TTC549 (cell line): ENCODE data around the gene HOMER3.

Source experiments
- FAIRE-seq: peaks from 2 replicates; lab custom pipeline; 2012; peaks lifted over from hg19 to GRCh38; lab: Jason Lieb, UNC

The HOMER3 gene

GRCh38 chr19:18900700-18901481, 40.1 kb downstream of the HOMER3 start:
- no peak for FAIRE-seq

DNA sequence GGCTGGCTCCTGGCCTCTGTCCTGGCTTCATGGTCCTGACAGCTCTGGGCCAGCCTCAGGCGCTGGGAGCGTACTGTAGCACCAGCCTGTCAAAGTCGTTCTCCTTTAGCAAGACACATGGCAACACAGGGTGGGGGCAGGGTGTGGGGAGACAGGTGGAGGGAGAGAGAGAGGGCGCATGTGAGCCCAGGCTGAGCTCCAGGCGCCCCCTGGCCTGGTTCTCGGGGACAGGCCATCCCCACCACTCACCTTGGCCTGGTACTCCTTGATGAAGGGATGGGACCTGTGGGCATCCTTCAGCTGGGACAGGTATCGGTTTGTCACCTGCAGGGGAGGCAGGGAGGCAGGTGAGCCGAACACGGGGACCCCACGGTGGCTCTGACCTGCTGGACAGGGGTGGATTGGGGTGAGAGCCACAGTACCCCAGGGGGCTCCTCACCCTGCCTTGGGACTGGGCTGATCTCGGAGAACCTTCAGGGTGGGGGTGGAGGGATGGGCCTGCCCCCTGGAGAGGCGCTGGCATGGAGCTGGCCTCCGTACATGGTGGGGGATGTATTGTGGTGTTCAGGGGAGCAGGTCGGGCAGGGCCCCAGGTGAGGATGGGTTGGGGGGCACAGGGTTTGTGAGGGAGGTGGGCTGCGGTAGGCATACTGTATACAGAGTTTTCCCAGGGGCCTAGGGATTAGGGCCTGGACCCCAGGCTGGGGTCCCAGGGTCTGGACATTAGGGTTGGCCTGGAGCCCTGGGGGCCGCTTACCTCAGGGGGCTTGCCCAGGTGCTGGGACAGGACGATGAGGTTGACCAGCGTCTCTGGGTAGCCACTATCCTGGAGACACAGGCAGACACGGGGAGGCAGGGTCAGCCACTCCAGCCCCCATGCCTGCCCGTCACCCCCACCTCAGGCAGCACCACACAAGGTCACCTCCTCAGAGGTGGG, 41.1 kb downstream of the HOMER3 start:
- no peak for FAIRE-seq

DNA sequence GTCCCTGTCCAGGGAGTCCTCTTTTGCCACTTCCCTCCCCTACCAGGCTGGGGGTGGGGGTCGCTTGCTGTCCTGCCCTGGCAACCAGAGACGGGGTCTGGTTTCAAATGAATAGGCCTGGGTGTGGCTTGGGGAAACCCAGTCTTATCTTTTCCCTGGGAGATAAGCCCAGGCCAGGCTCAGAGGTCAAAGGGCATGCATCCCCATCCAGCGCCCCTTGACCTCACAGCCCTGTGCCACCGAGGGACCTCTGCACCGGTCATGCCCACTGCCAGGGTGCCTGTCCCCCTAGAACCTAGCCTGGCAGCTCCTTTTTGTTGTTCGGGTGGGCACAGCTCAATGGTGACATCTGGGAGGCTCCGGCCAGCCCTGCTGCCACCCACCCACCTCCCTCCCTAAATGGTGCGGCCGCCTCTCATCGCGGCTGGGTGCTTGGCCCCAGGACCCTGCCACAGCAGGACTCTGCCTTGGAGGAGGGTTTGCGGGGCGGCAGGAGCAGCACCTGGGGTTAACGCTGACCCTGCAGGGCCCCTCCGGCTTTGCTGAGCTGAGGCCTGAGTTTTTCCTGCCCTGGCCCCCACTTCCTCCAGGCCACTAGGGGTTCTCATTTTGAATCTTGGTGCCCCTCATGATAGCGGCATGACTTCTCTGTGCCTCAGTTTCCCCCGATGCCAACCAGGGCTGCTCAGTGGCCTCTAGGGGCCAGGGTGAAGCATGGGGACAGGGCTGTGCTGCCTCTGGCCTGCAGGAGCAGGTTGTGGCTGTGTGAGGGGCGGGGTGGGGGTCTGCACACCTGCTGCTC, 42.2 kb downstream of the HOMER3 start:
- no peak for FAIRE-seq

DNA sequence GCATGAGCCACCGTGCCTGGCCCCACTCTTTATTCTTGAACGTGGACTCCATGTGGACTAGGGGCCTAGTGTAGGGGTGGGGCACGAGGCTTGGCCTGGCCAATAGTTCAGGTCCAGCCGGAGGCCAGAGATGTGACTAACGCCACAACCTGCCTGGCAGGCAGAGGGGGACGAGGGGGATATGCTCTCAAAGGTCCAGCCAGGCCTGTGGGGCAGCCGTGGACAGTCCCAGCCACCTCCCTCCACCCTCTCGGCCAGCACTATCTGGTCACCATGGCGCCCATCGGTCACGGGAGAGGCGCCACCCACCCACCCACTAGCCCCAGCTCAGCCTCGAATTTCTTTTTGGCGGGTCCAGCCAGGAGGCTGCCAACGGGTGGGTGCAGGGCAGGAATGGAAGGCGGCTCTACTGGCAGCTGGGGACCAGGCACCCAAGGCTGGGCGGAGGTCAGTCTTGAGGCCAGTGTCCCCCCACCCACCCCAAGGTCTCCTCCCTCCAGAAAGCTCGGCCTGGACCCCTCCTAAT, 42.9 kb downstream of the HOMER3 start:
- FAIRE-seq: no peak

DNA sequence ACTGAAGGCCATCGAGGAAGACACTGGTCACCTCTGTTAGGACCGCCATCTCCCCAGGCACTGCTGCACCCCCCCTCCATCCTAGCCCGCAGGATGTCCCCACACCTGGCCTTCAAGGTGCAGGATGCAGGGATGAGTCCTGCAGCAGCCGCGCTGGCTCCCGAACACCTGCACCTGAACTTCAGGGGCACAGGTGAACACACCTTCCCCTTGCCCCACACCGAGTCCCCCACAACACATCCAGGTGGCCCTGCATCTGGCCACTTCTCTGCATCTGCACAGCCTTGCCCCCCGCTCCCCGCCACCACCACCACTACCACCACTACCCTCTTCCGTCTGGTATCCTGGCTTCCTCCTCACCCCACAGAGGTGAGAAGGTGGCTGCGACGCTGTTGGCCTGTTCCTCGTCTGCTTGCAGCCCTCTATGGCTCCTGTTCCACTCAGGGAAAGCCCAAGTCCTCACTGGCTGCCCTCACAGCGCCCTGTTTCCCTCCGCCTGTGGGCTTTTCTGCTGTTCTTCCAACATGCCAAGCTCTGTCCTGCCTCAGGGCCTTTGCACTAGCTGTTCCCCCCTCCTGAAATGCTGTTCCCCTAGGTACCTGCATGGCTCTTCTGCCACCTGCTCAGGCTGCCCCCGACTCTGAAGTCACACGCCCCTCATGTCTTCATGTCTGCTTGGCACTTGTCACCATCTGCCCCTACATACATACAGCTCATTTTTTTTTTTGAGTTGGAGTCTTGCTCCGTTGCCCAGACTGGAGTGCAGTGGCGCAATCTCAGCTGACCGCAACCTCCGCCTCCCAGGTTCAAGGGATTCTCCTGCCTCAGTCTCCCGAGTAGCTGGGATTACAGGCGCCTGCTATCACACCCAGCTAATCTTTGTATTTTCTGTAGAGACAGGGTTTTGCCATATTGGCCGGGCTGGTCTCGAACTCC, 43.7 kb downstream of the HOMER3 start:
- no peak for FAIRE-seq

GRCh38 chr19:18896421-18896841, 44.6 kb downstream of the HOMER3 start:
- FAIRE-seq: no peak

DNA sequence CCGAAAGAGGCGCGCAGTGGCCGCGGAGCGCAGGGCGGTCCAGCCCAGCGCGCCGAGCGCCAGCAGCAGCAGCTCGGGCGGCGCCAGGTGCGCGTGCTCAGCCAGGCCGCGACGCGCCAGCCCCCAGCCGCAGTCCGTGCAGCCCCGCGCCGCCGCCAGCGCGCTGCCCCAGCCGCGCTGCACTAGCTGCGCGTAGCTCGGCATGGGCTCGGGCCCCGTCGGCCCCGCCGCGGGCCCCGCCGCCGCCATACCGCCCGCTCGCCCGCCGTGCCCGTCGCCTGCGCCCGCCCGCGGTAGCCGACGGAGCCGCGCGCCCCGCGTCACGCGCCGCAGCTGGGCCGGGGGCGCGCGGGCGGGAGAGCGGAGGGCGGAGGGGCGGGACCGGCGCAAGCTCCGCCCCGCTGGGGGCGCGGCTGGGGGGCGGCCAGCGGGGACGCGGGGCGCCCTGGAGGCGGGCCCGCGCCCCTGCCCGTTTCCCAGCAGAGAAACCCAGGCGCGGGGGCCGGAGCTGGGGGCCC, 45.1 kb downstream of the HOMER3 start, which contains the start of gene CERS1:
Gene CERS1 (minus strand): TSS at position 335 of the 518 bp plus-strand sequence. CDS start 86 bp downstream, at position 249.
- no peak for FAIRE-seq

GRCh38 chr19:18895038-18895823, 45.8 kb downstream of the HOMER3 start:
- FAIRE-seq: no peak

GRCh38 chr19:18894254-18895037, 46.6 kb downstream of the HOMER3 start:
- FAIRE-seq: no peak

- FAIRE-seq: no peak
These were observed 47.3 kb downstream of the HOMER3 start for GRCh38 chr19:18893587-18894253.

GRCh38 chr19:18889949-18890745, 50.9 kb downstream of the HOMER3 start:
- FAIRE-seq: no peak

DNA sequence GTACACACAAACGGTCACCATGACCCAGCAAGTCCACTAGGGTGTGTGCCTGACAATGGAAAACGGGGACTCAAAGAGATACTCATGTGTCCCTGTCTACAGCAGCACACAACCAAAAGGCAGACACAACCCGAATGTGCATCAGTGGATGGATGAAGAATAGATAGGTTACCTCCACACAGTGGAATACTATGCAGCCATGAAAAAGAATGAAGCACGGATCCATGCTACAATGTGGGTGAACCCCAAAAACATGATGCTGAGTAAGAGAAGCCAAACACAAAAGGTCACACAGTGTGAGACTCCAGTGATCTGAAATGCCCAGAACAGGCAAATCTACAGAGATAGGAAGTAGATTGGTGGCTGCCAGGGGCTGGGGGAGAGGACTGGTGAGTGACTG, 54.0 kb downstream of the HOMER3 start:
- FAIRE-seq: no peak

GRCh38 chr19:18883526-18884304, 57.3 kb downstream of the HOMER3 start:
- FAIRE-seq: no peak

DNA sequence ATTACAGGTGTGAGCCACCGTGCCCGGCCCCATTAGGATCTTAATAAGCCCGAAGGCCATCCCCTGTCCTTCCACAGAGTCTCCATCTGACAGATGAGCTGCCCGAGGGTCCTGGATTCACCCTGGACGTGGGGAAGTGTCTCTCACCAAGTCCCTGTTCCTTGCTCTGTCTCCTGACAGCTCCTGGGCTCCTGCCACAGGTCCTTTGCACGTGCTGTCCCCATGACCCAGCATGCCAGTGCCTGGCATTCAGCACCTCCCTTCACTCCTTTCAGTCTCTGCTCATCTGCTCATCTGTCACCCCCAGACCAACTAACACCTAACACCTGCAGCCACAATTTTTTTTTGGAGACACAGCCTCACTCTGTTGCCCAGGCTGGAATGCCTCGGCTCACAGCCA, 59.5 kb downstream of the HOMER3 start:
- FAIRE-seq: no peak

DNA sequence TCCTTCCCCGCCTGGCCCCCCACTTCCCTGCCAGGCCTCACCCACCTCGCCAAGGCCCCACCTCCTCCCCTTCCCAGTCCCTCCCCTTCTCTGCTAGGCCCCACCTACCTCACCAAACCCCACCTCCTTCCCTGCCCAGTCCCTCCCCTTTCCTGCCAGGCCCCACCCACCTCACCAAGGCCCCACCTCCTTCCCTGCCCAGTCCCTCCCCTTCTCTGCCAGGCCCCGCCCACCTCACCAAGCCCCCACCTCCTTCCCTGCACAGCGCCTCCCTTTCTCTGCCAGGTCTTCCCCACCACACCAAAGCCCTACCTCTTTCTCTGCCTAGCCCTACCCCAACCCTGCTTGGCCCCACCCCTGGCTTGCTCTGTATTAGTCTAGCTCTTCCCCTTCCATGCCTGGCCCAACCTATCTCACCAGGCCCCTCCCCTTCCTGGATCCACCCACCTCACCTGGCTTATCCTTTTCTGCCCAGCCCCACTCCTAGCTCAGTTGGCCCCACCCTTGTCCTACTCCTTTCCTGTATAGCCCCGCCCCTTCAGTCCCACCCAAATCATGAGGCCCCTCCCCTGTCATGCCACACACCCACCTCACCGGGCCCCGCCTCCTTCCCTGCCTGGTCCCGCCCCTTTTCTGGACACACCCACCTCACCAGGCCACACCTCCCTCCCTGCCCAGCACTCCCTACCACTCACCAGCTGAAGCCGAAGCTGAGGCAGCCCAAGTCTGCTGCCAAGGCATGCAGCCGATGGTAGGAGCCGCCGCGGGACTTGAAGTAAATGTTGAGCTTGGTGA, 61.2 kb downstream of the HOMER3 start:
- no peak for FAIRE-seq
